MM.1S (cell line): ENCODE measurements around the gene SMYD1.

ENCODE experiments used
- DNase-seq: peaks from one replicate; pipeline ENCODE4 v3.0.0-alpha.2; 2015
- H2AFZ ChIP-seq: fragments of 300-600 bp; sonication (generic); 2 replicates; pipeline ENCODE4 v1.6.0; 2016; ENCODE audit warnings: antibody characterized with exemption, low read length
- H3F3A ChIP-seq: fragments of 300-600 bp; sonication (generic); 2 replicates; pipeline ENCODE4 v1.6.1; 2016; ENCODE audit warnings: mild to moderate bottlenecking, antibody characterized with exemption, low read length, moderate library complexity, mixed read lengths; ENCODE audit not compliant: insufficient read depth
- H3K27ac ChIP-seq: fragments of 300-600 bp; sonication (generic); 2 replicates; pipeline ENCODE4 v1.5.1; 2016; ENCODE audit warnings: mild to moderate bottlenecking, low read length
- H3K27me3 ChIP-seq: fragments of 300-600 bp; sonication (generic); replicated peaks from 2 replicates; pipeline ENCODE4 v1.6.0; 2016; ENCODE audit warnings: low read length; ENCODE audit not compliant: insufficient read depth
- H3K36me3 ChIP-seq: fragments of 300-600 bp; sonication (generic); replicated peaks from 2 replicates; pipeline ENCODE4 v1.6.1; 2016; ENCODE audit warnings: mild to moderate bottlenecking, low read length, mixed read lengths; ENCODE audit not compliant: insufficient read depth
- H3K4me1 ChIP-seq: fragments of 300-600 bp; sonication (generic); 2 replicates; pipeline ENCODE4 v1.6.1; 2016; ENCODE audit warnings: low read length, mixed read lengths
- H3K4me2 ChIP-seq: fragments of 300-600 bp; sonication (generic); 2 replicates; pipeline ENCODE4 v1.6.0; 2016; ENCODE audit warnings: low read depth, low read length
- H3K4me3 ChIP-seq: fragments of 300-600 bp; sonication (generic); 2 replicates; pipeline ENCODE4 v1.5.1; 2016; ENCODE audit warnings: low read length, mixed read lengths
- H3K79me2 ChIP-seq: fragments of 300-600 bp; sonication (generic); 2 replicates; pipeline ENCODE4 v1.6.1; 2016; ENCODE audit warnings: mixed run types, low read length, mixed read lengths
- H3K9ac ChIP-seq: fragments of 300-600 bp; sonication (generic); 2 replicates; pipeline ENCODE4 v1.6.1; 2016; ENCODE audit warnings: low read length, mixed read lengths
- H3K9me2 ChIP-seq: fragments of 300-600 bp; sonication (generic); replicated peaks from 2 replicates; pipeline ENCODE4 v1.6.1; 2016; ENCODE audit warnings: mild to moderate bottlenecking, low read length, mixed read lengths; ENCODE audit not compliant: insufficient read depth
- H3K9me3 ChIP-seq: fragments of 300-600 bp; sonication (generic); replicated peaks from 2 replicates; pipeline ENCODE4 v1.6.1; 2016; ENCODE audit warnings: mild to moderate bottlenecking, low read length, mixed read lengths; ENCODE audit not compliant: insufficient read depth
- H4K20me1 ChIP-seq: fragments of 300-600 bp; sonication (generic); 2 replicates; pipeline ENCODE4 v1.6.1; 2016; ENCODE audit warnings: mild to moderate bottlenecking, low read length, moderate library complexity, mixed read lengths; ENCODE audit not compliant: insufficient read depth
- EZH2 ChIP-seq: fragments of 300-600 bp; sonication (generic); optimal IDR thresholded peaks from 2 replicates; pipeline ENCODE3; 2017; ENCODE audit warnings: low read depth, mild to moderate bottlenecking, antibody characterized with exemption, low read length, mixed read lengths
- EZH2phosphoT487 ChIP-seq: fragments of 300-600 bp; sonication (generic); IDR thresholded peaks from 2 replicates; pipeline ENCODE4 v1.6.1; 2018; ENCODE audit warnings: antibody characterized with exemption, low read length
- TF ChIP-seq, protein P1 (sequence below): fragments of 300-600 bp; sonication (generic); IDR thresholded peaks from 2 replicates; pipeline ENCODE4 v1.5.1; 2016; ENCODE audit warnings: antibody characterized with exemption, low read length, mixed read lengths

SMYD1 gene

DNA sequence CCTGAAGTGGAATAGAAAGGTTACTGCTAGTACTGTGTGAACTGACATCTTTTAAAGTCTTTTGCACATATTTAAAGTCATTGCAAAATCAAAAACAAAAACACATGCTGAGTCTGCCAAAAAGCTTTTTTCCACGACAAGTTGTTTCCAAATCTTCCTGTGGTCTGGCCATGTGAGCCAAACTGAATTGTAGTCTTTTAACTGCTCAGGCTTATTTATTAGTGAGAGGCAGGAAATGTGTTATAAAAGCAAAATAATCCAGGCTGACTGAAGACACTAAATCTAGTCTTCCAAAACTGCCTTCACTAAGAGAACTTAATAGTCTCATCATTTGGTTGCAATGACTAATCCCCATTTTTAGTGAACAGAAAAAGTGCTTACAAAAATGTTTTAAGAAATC lies 14.3 kb upstream of the SMYD1 start:
- TF ChIP-seq, protein P1, sequence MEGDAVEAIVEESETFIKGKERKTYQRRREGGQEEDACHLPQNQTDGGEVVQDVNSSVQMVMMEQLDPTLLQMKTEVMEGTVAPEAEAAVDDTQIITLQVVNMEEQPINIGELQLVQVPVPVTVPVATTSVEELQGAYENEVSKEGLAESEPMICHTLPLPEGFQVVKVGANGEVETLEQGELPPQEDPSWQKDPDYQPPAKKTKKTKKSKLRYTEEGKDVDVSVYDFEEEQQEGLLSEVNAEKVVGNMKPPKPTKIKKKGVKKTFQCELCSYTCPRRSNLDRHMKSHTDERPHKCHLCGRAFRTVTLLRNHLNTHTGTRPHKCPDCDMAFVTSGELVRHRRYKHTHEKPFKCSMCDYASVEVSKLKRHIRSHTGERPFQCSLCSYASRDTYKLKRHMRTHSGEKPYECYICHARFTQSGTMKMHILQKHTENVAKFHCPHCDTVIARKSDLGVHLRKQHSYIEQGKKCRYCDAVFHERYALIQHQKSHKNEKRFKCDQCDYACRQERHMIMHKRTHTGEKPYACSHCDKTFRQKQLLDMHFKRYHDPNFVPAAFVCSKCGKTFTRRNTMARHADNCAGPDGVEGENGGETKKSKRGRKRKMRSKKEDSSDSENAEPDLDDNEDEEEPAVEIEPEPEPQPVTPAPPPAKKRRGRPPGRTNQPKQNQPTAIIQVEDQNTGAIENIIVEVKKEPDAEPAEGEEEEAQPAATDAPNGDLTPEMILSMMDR, result no peak
- no peak for TF ChIP-seq EZH2phosphoT487
- no peak for TF ChIP-seq EZH2
- H3K4me2 ChIP-seq, result no peak overlapping the region
- H3K4me3 ChIP-seq, result no peak overlapping the region
- H2AFZ ChIP-seq, result no peak overlapping the region
- no peaks in the 10 kb centered on the region for H3K9me3 ChIP-seq
- H3K79me2 ChIP-seq, result peaks cover 23% of the 10 kb centered on the region
- no peaks in the 10 kb centered on the region for H3K36me3 ChIP-seq
- no peaks in the 10 kb centered on the region for H3K9me2 ChIP-seq
- H3K9ac ChIP-seq, result no peak overlapping the region
- no peaks in the 10 kb centered on the region for H3F3A ChIP-seq
- H3K27ac ChIP-seq, result no peak overlapping the region
- H3K4me1 ChIP-seq, result peaks cover 11% of the 10 kb centered on the region; the same call in 1 of the 2 replicates
- DNase-seq, result no peak
- no peaks in the 10 kb centered on the region for H4K20me1 ChIP-seq
- H3K27me3 ChIP-seq, result no peaks in the 10 kb centered on the region

DNA sequence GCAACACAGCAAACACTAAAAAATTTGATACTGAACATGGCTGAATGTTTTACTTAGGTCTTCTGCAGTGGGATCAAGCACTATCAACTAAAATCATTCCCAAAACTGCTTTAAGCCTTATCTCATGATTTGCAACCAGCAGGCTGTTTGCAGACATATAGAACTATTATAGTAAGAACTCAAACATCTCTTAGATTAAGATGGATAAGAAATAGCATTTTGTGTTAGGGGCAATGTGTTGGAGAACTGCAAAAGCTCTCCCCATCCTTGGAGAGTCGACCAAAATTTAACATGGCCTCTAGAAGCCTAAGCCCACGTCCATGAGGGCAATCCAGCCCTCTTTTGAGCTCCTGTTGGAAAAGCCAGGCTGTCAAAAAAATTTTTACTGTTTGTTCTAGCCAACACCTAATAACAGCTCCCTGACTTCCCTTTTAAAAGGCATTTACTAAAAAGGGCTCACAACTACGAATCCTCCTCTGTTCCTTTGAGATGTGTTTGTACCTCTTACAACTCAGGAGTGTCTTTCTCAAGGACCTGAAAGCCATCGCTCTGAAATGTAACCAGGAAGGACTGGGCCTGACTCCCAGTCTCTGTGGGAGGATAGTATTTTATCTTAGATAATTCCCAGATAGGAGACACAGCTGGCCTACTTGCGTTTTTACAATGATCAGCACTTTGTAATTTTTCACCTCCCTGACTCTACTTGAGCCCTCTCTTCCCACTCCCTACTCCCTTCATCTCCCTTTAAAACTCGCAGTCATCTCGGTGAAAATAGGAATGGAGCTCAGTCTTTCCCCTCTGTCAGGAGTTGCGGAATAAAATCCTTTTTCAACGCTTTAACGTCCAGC lies 13.5 kb upstream of the SMYD1 start:
- no peaks in the 10 kb centered on the region for H3K9me2 ChIP-seq
- no peak for DNase-seq
- H3K4me3 ChIP-seq, result peak overlapping the region; percentile 82
- TF ChIP-seq, protein P1, result no peak
- no peak for TF ChIP-seq EZH2phosphoT487
- no peak for TF ChIP-seq EZH2
- no peaks in the 10 kb centered on the region for H3F3A ChIP-seq
- no peaks in the 10 kb centered on the region for H3K9me3 ChIP-seq
- no peaks in the 10 kb centered on the region for H3K27me3 ChIP-seq
- H3K4me2 ChIP-seq, result peak overlapping the region; percentile 87
- H4K20me1 ChIP-seq, result no peaks in the 10 kb centered on the region
- H3K79me2 ChIP-seq, result peaks cover 23% of the 10 kb centered on the region
- no peak overlapping the region for H2AFZ ChIP-seq
- no peaks in the 10 kb centered on the region for H3K36me3 ChIP-seq
- H3K4me1 ChIP-seq, result peaks cover 11% of the 10 kb centered on the region; the same call in 1 of the 2 replicates
- H3K27ac ChIP-seq, result no peak overlapping the region
- peak overlapping the region; percentile 94; the same call in 1 of the 2 replicates for H3K9ac ChIP-seq

DNA sequence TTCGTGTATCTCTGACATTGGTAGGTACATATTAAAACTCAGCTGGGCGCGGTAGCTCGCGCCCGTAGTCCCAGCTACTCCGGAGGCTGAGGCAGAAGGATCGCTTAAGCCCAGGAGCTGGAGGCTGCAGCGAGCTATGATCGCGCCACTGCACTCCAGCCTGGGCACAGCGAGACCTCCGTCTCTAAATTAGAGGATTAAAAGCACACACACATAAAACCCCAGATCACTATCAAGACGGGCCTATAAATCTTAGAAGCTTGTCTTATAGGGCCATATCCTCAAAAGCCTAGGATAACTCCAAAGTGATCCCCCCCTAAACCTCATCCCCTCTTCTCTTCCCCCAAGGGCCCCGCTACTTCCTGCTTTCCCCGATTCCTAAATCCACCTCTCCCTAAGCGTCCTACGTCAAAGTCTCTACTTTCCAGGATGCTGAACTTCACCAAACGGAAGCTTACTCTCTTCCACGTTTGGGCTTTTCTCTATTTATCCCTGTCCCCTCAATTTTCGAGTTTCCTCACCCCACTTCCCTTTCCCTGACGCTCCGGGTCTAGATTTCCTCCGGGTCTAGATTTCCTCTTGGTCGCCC lies 12.7 kb upstream of the SMYD1 start:
- H4K20me1 ChIP-seq, result no peaks in the 10 kb centered on the region
- H3K79me2 ChIP-seq, result peaks cover 23% of the 10 kb centered on the region
- peaks cover 11% of the 10 kb centered on the region; the same call in 1 of the 2 replicates for H3K4me1 ChIP-seq
- peak overlapping the region; percentile 82 for H3K4me3 ChIP-seq
- no peak for DNase-seq
- peak overlapping the region; percentile 94 for H3K9ac ChIP-seq
- H3K27me3 ChIP-seq, result no peaks in the 10 kb centered on the region
- no peaks in the 10 kb centered on the region for H3K36me3 ChIP-seq
- TF ChIP-seq EZH2phosphoT487, result no peak
- TF ChIP-seq, protein P1, result no peak
- TF ChIP-seq EZH2, result no peak
- no peaks in the 10 kb centered on the region for H3K9me2 ChIP-seq
- H3K4me2 ChIP-seq, result peak overlapping the region; percentile 87
- no peaks in the 10 kb centered on the region for H3K9me3 ChIP-seq
- no peaks in the 10 kb centered on the region for H3F3A ChIP-seq
- H3K27ac ChIP-seq, result peak overlapping the region; percentile 59; the same call in 1 of the 2 replicates
- H2AFZ ChIP-seq, result peak overlapping the region; percentile 87
